ACC112 (cell line): ENCODE results near the gene TMEM59L.

Source experiments
- H2AFZ ChIP-seq: fragments of 200-600 bp; sonication (generic); one replicate; pipeline ENCODE4 v1.6.0; 2017; ENCODE audit warnings: antibody characterized with exemption, low read length; ENCODE audit not compliant: unreplicated experiment
- H3K27ac ChIP-seq: fragments of 200-600 bp; sonication (generic); 2 replicates; pipeline ENCODE4 v1.5.1; 2014; ENCODE audit warnings: low read depth, mild to moderate bottlenecking, antibody characterized with exemption, low read length, moderate library complexity
- H3K27me3 ChIP-seq: fragments of 200-600 bp; sonication (generic); 2 replicates; pipeline ENCODE4 v1.6.1; 2014; ENCODE audit warnings: mild to moderate bottlenecking, antibody characterized with exemption, low read length, moderate library complexity, mixed read lengths; ENCODE audit not compliant: insufficient read depth
- H3K36me3 ChIP-seq: fragments of 200-600 bp; sonication (generic); 2 replicates; pipeline ENCODE4 v1.6.1; 2016; ENCODE audit warnings: mild to moderate bottlenecking, antibody characterized with exemption, low read length, moderate library complexity, mixed read lengths; ENCODE audit not compliant: insufficient read depth
- H3K4me1 ChIP-seq: fragments of 200-600 bp; sonication (generic); one replicate; pipeline ENCODE4 v1.6.1; 2016; ENCODE audit warnings: low read length, mixed read lengths; ENCODE audit not compliant: insufficient read depth, unreplicated experiment, control insufficient read depth
- H3K4me3 ChIP-seq: fragments of 200-600 bp; sonication (generic); 2 replicates; pipeline ENCODE4 v1.5.1; 2014; ENCODE audit warnings: mild to moderate bottlenecking, low read depth, low read length
- H3K79me2 ChIP-seq: fragments of 200-600 bp; sonication (generic); one replicate; pipeline ENCODE4 v1.6.0; 2016; ENCODE audit warnings: low read length; ENCODE audit not compliant: control insufficient read depth, unreplicated experiment, insufficient read depth

TMEM59L gene

DNA sequence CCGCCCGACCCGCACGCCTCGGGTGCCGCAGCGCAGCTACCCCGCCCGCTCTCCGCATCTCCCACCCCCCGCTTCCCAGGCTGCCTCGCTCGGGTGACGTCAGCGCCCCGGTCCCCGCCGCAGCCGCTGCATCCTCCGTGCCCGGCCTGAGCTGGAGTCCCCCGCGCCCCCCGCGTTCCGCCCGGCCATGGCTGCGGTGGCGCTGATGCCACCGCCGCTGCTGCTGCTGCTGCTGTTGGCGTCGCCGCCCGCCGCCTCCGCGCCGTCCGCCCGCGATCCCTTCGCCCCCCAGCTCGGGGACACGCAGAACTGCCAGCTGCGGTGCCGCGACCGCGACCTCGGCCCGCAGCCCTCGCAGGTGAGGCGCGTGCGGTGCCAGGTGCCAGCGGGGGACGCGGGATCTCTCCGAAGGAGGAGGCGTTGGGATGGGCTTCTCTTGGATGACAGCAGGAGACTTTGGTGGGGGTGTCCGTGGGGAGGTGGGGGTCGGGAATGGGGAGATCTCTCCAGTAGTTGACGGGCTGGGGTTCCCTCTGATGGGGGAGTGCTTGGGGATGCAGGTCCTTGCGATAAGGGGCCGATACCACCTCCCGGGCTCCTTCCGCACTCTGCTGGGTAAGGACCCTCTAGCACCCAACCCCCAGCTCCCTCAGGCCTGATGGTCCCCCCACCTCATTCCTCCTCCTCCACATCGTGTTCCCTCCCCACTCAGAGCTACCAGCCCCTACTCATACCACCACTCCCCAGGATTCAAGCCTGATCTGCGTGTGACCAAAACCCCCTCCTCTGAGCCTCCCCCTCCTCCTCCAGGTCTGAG is at the start of gene TMEM59L:
TSS of gene TMEM59L (plus strand) at position 99 of the 817 bp plus-strand sequence. CDS start at position 188, 89 bp downstream.
- no peaks in the 10 kb centered on the region for H3K4me1 ChIP-seq
- no peaks in the 10 kb centered on the region for H3K79me2 ChIP-seq
- H3K4me3 ChIP-seq, result peak within 1 kb of the TSS; percentile 76
- no peak within 1 kb of the TSS for H3K27ac ChIP-seq
- H3K36me3 ChIP-seq, result no peaks in the 10 kb centered on the region
- H2AFZ ChIP-seq, result no peak within 1 kb of the TSS
- peaks cover 54% of the 10 kb centered on the region for H3K27me3 ChIP-seq

DNA sequence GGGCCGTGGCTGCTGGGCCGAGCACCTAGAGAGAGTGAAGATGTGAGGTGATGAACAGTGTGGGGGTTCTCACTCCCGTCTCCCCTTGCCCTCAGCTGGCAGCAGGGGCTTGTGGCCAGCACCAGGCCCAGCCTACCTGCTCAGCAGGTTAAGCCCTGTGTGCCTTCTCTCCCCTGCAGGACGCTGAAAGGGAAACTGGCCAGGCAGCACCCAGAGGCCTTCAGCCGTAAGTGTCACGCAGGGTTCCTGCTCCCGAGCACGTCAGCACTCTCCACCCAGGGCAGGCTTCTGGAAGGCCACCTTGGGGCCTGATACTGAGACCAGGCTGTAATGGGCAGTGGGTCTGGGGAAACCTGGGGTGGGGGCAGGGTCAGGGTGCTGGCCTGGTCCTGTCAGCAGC is 45.7 kb upstream of the TMEM59L start:
- Histone ChIP-seq H3K27me3 (no peaks in the 10 kb centered on the region), H3K4me3 (no peak overlapping the region), H3K36me3 (no peaks in the 10 kb centered on the region), H3K4me1 (peaks cover under 1% of the 10 kb centered on the region), H3K79me2 (peaks cover 2% of the 10 kb centered on the region), H2AFZ (no peak overlapping the region), H3K27ac (no peak overlapping the region)

DNA sequence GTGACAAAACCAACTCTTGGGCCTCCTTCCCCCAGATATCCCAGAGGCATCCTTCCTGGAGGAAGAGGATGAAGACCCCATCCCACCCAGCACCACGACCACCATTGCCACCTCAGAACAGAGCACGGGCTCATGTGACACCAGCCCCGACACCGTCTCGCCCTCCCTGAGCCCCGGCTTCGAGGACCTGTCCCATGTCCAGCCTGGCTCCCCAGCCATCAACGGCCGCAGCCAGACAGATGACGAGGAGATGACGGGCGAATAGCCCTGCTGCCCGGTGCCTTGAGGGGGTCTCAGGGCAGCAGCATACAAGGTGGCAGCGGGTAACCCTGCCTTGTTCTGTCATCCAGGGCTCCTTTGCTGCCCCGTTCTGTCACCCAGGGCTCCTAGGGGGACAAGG is 44.3 kb upstream of the TMEM59L start:
- Histone ChIP-seq H3K27me3 (no peaks in the 10 kb centered on the region), H3K4me1 (peaks cover 8% of the 10 kb centered on the region), H3K79me2 (peaks cover 16% of the 10 kb centered on the region), H3K36me3 (no peaks in the 10 kb centered on the region; the same call in 1 of the 2 replicates), H2AFZ (no peak overlapping the region), H3K27ac (no peak overlapping the region), H3K4me3 (no peak overlapping the region)

DNA sequence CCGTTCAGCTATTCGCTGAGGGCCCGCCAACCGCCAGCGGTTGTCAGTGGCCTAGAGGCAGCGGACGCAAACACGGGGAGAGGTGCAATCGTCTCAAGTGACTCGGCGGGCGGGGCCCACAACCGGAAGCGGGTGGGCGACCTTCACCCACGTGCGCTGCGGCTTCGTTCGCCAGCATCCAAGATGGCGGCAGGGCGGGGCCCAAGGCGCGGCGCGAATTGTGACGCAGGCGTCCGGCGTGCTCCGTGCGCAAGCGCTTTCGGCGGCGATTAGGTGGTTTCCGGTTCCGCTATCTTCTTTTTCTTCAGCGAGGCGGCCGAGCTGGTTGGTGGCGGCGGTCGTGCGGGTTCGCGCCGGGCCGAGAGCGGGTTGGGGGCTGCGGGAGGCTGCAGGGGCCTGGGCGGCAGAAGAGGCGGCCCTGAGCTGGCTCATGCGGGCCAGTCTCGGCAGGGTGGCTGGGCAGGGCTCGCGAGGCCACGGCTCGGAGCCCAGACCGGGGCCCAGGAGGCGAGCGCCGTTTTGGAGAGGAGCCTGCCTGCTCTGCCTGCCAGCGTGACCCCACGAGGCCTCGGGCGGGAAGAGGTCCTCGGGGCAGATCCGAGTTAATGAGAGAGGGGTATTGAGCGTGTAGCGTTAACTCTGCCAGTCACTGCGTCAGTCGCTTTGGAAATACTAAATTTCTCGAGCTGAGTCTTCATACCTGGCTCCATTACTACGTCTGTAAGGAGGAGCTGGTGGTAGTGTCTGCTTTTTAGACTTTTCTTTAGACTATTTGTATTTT is 40.9 kb upstream of the TMEM59L start, which contains the start of gene UBA52:
TSS of gene UBA52 (plus strand) at position 294 of the 781 bp plus-strand sequence. CDS start 1,444 bp downstream, outside the sequence.
- H3K27ac ChIP-seq, result peak within 1 kb of the TSS; percentile 60
- H3K36me3 ChIP-seq, result peaks cover 11% of the 10 kb centered on the region; the same call in 1 of the 2 replicates
- H2AFZ ChIP-seq, result no peak within 1 kb of the TSS
- H3K4me1 ChIP-seq, result peaks cover 11% of the 10 kb centered on the region
- peaks cover 23% of the 10 kb centered on the region for H3K79me2 ChIP-seq
- H3K4me3 ChIP-seq, result peak within 1 kb of the TSS; percentile 87
- H3K27me3 ChIP-seq, result no peaks in the 10 kb centered on the region

DNA sequence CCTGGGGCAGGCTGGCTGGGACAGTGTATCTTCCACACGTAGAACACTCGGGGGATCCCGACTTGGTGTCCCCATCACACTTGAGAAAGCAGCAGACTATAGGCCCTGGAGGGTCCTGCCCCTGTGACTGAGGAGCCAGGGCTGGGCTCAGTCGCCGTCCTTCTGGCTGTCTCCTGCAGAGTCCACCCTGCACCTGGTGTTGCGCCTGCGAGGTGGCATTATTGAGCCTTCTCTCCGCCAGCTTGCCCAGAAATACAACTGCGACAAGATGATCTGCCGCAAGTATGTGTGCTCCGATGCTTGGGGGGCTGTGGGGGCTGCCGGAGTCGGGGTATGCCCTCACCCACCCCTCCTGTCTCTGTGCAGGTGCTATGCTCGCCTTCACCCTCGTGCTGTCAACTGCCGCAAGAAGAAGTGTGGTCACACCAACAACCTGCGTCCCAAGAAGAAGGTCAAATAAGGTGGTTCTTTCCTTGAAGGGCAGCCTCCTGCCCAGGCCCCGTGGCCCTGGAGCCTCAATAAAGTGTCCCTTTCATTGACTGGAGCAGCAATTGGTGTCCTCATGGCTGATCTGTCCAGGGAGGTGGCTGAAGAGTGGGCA is 37.9 kb upstream of the TMEM59L start:
- H2AFZ ChIP-seq, result no peak overlapping the region
- H3K27me3 ChIP-seq, result no peaks in the 10 kb centered on the region
- H3K36me3 ChIP-seq, result peaks cover 11% of the 10 kb centered on the region; the same call in 1 of the 2 replicates
- no peak overlapping the region for H3K4me3 ChIP-seq
- peaks cover 11% of the 10 kb centered on the region for H3K4me1 ChIP-seq
- peaks cover 23% of the 10 kb centered on the region for H3K79me2 ChIP-seq
- no peak overlapping the region for H3K27ac ChIP-seq

DNA sequence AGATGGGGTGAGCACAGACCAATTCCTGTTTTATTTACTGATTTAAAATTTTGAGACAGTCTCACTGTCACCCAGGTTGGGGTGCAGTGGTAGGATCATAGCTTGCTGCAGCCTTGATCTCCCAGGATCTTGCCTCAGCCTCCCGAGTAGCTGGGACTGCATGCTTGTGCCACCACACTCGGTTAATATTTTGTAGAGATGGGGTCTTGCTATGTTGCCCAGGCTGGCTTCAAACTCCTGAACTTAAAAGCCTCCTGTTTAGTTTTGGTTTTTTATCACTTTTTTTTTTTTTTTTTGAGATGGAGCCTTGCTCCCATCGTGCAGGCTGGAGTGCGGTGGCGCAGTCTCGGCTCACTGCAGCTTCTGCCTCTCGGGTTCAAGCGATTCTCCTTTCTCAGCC is 36.3 kb upstream of the TMEM59L start:
- H3K4me3 ChIP-seq, result no peak overlapping the region
- H3K36me3 ChIP-seq, result peaks cover 11% of the 10 kb centered on the region; the same call in 1 of the 2 replicates
- peaks cover 23% of the 10 kb centered on the region for H3K79me2 ChIP-seq
- no peaks in the 10 kb centered on the region for H3K27me3 ChIP-seq
- H2AFZ ChIP-seq, result no peak overlapping the region
- peaks cover 11% of the 10 kb centered on the region for H3K4me1 ChIP-seq
- H3K27ac ChIP-seq, result no peak overlapping the region

DNA sequence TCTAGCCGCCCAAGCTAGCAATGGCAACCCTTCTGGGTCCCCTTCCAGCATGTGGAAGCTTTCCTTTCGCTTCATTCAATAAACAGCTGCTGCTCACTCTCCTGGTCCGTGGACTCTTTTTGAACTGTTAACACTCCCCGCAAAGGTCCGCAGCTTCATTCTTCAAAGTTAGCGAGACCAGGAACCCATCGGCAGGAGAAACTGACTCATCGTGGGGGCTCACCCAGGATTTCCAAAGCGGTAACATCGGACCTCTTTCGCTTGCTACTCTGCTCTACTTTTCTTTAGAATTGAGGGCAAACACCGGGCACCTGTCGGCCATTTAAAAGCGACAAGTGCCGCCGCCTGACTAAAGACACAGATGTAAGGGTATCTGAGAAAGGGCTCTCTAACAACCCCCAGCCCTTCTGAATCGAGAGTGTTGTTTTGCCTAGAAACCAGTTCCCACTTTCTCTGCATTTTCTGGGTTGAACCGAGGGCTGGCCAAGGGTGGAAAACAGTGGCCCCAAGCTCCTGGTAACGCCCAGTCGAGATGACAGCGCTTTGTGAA is 35.2 kb upstream of the TMEM59L start:
- H3K4me1 ChIP-seq, result peaks cover 11% of the 10 kb centered on the region
- no peak overlapping the region for H3K27ac ChIP-seq
- peaks cover 11% of the 10 kb centered on the region; the same call in 1 of the 2 replicates for H3K36me3 ChIP-seq
- H2AFZ ChIP-seq, result no peak overlapping the region
- H3K79me2 ChIP-seq, result peaks cover 17% of the 10 kb centered on the region
- H3K4me3 ChIP-seq, result no peak overlapping the region
- no peaks in the 10 kb centered on the region for H3K27me3 ChIP-seq

DNA sequence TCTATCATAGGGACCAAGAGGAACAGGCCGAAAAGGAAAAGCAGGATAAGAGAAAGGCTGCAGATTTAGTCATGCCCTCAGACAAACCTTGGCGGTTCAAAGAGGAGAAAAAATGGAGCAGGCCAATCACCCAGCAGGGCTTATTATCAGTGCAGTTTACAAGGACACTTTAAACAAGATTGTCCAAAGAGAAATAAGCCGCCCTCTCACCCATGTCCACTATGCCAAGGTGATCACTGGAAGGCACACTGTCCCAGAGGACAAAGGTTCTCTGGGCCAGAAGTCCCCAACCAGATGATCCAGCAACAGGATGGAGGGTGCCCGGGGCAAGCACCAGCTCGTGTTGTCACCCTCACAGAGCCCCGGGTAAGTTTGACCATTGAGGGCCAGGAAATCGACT is 32.4 kb upstream of the TMEM59L start:
- Histone ChIP-seq H3K4me1 (no peaks in the 10 kb centered on the region), H3K27ac (no peak overlapping the region), H3K4me3 (no peak overlapping the region), H3K79me2 (no peaks in the 10 kb centered on the region), H3K36me3 (peaks cover 6% of the 10 kb centered on the region; the same call in 1 of the 2 replicates), H2AFZ (no peak overlapping the region), H3K27me3 (no peaks in the 10 kb centered on the region)

DNA sequence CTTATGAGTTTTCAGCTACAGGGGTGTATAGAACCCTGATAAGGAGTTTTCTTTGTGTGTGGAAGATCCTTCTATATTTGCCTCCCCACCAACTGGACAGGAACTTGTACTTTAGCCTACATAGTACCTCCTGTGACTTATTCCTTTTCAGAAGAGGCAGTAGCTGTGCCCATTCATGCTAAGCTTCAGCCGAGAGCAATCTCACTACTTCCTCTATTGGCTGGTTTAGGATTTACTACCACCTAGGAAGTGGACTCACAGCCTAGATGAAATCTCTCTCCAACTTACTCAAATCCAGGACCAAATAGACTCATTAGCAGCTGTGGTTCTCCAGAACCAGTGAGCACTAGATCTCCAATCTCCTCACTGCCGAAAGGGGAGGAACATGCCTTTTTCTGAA is 26.4 kb upstream of the TMEM59L start:
- H3K27ac ChIP-seq, result no peak overlapping the region
- H3K4me3 ChIP-seq, result no peak overlapping the region
- no peaks in the 10 kb centered on the region for H3K36me3 ChIP-seq
- H3K27me3 ChIP-seq, result no peaks in the 10 kb centered on the region
- H2AFZ ChIP-seq, result no peak overlapping the region
- no peaks in the 10 kb centered on the region for H3K79me2 ChIP-seq
- H3K4me1 ChIP-seq, result peaks cover 5% of the 10 kb centered on the region

DNA sequence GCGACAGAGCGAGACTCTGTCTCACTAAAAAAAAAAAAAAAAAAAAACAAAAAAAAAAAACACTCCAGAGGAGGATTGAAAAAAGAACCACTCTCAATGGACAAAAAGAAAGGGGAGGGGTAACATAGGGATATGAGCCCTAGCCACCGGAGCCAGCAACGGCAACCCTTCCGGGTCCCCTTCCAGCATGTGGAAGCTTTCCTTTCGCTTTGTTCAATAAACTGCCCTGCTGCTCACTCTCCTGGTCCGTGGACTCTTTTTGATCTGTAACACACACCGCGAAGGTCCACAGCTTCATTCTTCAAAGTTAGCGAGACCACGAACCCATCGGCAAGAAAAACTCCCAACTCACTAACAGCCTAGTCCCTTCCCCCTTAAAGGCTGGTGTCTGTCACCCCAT is 25.1 kb upstream of the TMEM59L start:
- Histone ChIP-seq H3K27ac (no peak overlapping the region), H3K36me3 (no peaks in the 10 kb centered on the region), H2AFZ (no peak overlapping the region), H3K4me3 (peak overlapping the region; percentile 89), H3K79me2 (no peaks in the 10 kb centered on the region), H3K4me1 (peaks cover 5% of the 10 kb centered on the region), H3K27me3 (no peaks in the 10 kb centered on the region)
